Cerebellar nuclear complex (tissue), 1 donor: ENCODE data around the gene AHNAK2.

Experiments
- DNase-seq, 2 experiments: peaks; one replicate each; lab custom pipeline; 2025; lab: John Stamatoyannopoulos, UW

The AHNAK2 gene

GRCh38 chr14:104973385-104974145 is 4.6 kb downstream of the AHNAK2 start:
- DNase-seq = no peak

GRCh38 chr14:104973135-104973384 is 5.1 kb downstream of the AHNAK2 start:
- DNase-seq = no peak

- no peak for DNase-seq
These were observed 5.7 kb downstream of the AHNAK2 start for GRCh38 chr14:104972301-104973134.

GRCh38 chr14:104971447-104972240 is 6.5 kb downstream of the AHNAK2 start:
- DNase-seq = no peak

- DNase-seq = no peak
These were observed 7.7 kb downstream of the AHNAK2 start for GRCh38 chr14:104970231-104971068.

GRCh38 chr14:104969741-104970230 is 8.4 kb downstream of the AHNAK2 start:
- no peak for DNase-seq

GRCh38 chr14:104968541-104969401 is 9.4 kb downstream of the AHNAK2 start:
- no peak for DNase-seq

- DNase-seq = no peak
These were observed 10.0 kb downstream of the AHNAK2 start for GRCh38 chr14:104968153-104968527.

GRCh38 chr14:104967386-104968152 is 10.6 kb downstream of the AHNAK2 start:
- DNase-seq = no peak

GRCh38 chr14:104966981-104967385 is 11.2 kb downstream of the AHNAK2 start:
- no peak for DNase-seq

GRCh38 chr14:104966261-104966865 is 11.8 kb downstream of the AHNAK2 start:
- no peak for DNase-seq

GRCh38 chr14:104965561-104966231 is 12.5 kb downstream of the AHNAK2 start:
- DNase-seq = no peak

GRCh38 chr14:104964546-104964945 is 13.6 kb downstream of the AHNAK2 start:
- no peak for DNase-seq

GRCh38 chr14:104957146-104958113 is 20.7 kb downstream of the AHNAK2 start:
- no peak for DNase-seq

GRCh38 chr14:104956290-104956890 is 21.8 kb downstream of the AHNAK2 start:
- DNase-seq = no peak

GRCh38 chr14:104955396-104955770 is 22.8 kb downstream of the AHNAK2 start:
- DNase-seq = no peak

GRCh38 chr14:104954746-104955395 is 23.3 kb downstream of the AHNAK2 start:
- DNase-seq = no peak
